Adrenal gland (tissue), 12 donors: ENCODE results near the gene ITPK1. TPM values are rescaled to one million over a fixed set of nuclear protein-coding genes. Genes with fewer than 3 reads are reported as not detected.
A peak's percentile ranks its signal among the peaks of the same experiment; 100 is the strongest.

Source experiments
- DNase-seq, 7 donors: peaks; one replicate each; pipeline ENCODE4 v3.0.0-alpha.2; 2019 to 2020
- H3K27ac ChIP-seq, 5 donors: fragments of 200-600 bp; sonication (generic) in 4 of 5; 1 replicate in 3 of 5; 2 replicates in 2 of 5; pipeline versions ENCODE4 v1.5.1 to v1.8.0; 2016 to 2020; ENCODE audit warnings: mild to moderate bottlenecking in 1 of 5
- H3K27me3 ChIP-seq: fragments of 200-600 bp; 2 replicates; pipeline ENCODE4 v1.8.0; 2021
- H3K36me3 ChIP-seq, 2 donors: fragments of 200-600 bp; replicated peaks in 1 of 2; 1 replicate in 1 of 2; 2 replicates in 1 of 2; pipeline versions ENCODE4 v1.5.1 to v1.8.0; 2018 to 2022
- H3K4me1 ChIP-seq, 2 donors: fragments of 200-600 bp; replicated peaks in 1 of 2; 1 replicate in 1 of 2; 2 replicates in 1 of 2; pipeline versions ENCODE4 v1.5.1 to v1.8.0; 2018 to 2021
- H3K4me3 ChIP-seq, 4 donors: fragments of 200-600 bp; sonication (generic) in 3 of 4; one replicate each; pipeline ENCODE4 v1.5.1; 2016 to 2018
- H3K9me3 ChIP-seq, 3 donors: fragments of 200-600 bp; sonication (generic) in 1 of 3; replicated peaks in 1 of 3; 1 replicate in 2 of 3; 2 replicates in 1 of 3; pipeline versions ENCODE4 v1.5.1 to v1.8.0; 2016 to 2021
- POLR2A ChIP-seq, 2 donors: fragments of 450-650 bp; IDR thresholded peaks; one replicate each; pipeline ENCODE4 v1.6.1; 2017; ENCODE audit warnings: antibody characterized with exemption in 2 of 2, mild to moderate bottlenecking in 2 of 2, moderate library complexity in 1 of 2
- WGBS, 4 donors: extraction: QIAGEN DNeasy Blood & Tissue Kit in 2 of 4; methylation state at CpG; one replicate each; pipeline versions ENCODE4 v1.1.5 to v1.1.7; 2013 to 2017; 5-methylcytosine and 5-hydroxymethylcytosine counted together
- intact Hi-C, 2 donors: fragments of 100-400 bp; cut with DNase I; formaldehyde crosslinking; loops; one replicate each; pipeline versions ENCODE4 v1.14.1 to v1.15.0; 2022 to 2023
- polyA plus RNA-seq, 3 donors: library from polyadenylated mRNA; stranded (reverse); fragments of 200-250 nt in 2 of 3; fragments of 350-450 nt in 1 of 3; fragmentation: Illumina TruSeq in 1 of 3; extraction: RNeasy Lipid Tissue Mini Kit (QIAGEN cat#74804) in 1 of 3; gene quantifications; one replicate each; pipeline ENCODE4 v1.2.3, GENCODE V29; 2013 to 2014
- total RNA-seq, 9 donors: library from RNA; depleted of rRNA in 4 of 9; stranded (reverse); fragments of >200 nt in 4 of 9; fragments of 120-200 nt in 1 of 9; fragmentation: NEBNext Ultra II Directional in 1 of 9; extraction: Animal tissue kit (Norgen Biotek cat#: 25700) in 1 of 9; gene quantifications; one replicate each; pipeline versions ENCODE4 v1.1.0 to v1.2.4, GENCODE V29; 2013 to 2023
- TF ChIP-seq, protein P1 (sequence below), 6 experiments: fragments of 450-650 bp in 4 of 6; fragments of 200-600 bp in 2 of 6; sonication (generic) in 1 of 6; IDR thresholded peaks; 1 replicate in 5 of 6; 2 replicates in 1 of 6; pipeline versions ENCODE4 v1.5.1 to v1.8.0; 2016 to 2021; ENCODE audit warnings: antibody characterized with exemption in 6 of 6, mild to moderate bottlenecking in 2 of 6, moderate library complexity in 1 of 6
- donor health status: healthy with polysubstance abuse.
- donor health status: Bipolar disorder and iron deficiency.
- donor health status: DM: yes; HTN: yes; CAD: no.
- donor health status: DM: no; HTN: no; CAD: no.
- donor health status: DM: no; HTN: no; CAD: no.
- donor health status: DM: yes; HTN: yes; CAD: no.

ITPK1 gene
- total and polyA plus RNA-seq, 12 donors = 28.1 to 182 (median 49.2) TPM

DNA sequence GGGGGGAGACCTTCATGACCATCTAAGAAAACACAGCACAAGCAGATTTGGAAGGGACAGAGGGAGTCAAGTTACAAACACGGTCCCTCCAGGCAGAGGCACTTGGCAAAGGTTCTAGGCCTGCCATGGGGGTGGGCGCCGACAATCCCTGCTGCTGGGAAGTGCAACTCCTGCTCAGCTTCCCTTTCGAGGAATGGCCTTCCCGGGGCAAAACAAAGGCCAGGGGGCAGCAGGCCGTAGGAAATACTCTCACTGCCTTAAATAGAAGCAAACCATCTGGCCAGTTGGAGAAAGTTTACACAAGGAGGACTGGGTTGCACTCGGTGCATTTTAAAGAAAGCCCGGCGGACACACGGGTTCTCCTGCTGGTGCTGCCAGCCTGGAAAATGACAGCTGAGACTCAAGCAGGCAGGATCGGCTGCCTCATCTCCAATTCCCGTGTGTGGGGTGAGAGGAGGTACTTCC lies 65.8 kb downstream of the ITPK1 start:
- no peaks in the 10 kb centered on the region for H3K36me3 ChIP-seq
- no peak overlapping the region for H3K4me3 ChIP-seq
- H3K9me3 ChIP-seq = no peaks in the 10 kb centered on the region
- H3K4me1 ChIP-seq = peaks cover 0 to 22% of the 10 kb centered on the region in 2 donors
- H3K27me3 ChIP-seq = no peaks in the 10 kb centered on the region
- TF ChIP-seq, protein P1, sequence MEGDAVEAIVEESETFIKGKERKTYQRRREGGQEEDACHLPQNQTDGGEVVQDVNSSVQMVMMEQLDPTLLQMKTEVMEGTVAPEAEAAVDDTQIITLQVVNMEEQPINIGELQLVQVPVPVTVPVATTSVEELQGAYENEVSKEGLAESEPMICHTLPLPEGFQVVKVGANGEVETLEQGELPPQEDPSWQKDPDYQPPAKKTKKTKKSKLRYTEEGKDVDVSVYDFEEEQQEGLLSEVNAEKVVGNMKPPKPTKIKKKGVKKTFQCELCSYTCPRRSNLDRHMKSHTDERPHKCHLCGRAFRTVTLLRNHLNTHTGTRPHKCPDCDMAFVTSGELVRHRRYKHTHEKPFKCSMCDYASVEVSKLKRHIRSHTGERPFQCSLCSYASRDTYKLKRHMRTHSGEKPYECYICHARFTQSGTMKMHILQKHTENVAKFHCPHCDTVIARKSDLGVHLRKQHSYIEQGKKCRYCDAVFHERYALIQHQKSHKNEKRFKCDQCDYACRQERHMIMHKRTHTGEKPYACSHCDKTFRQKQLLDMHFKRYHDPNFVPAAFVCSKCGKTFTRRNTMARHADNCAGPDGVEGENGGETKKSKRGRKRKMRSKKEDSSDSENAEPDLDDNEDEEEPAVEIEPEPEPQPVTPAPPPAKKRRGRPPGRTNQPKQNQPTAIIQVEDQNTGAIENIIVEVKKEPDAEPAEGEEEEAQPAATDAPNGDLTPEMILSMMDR (IDR thresholded peaks at IDR 0.05) = no peak
- TF ChIP-seq POLR2A (IDR thresholded peaks at IDR 0.05) = no peak
- WGBS, 4 donors = 55 to 73% (median 60%) methylated on average over 2 to 12 of the region's 12 CpGs
- DNase-seq = no peak
- intact Hi-C loops = no loop called here
- H3K27ac ChIP-seq = peak overlapping the region in 1 of 5 donors; percentile 51

DNA sequence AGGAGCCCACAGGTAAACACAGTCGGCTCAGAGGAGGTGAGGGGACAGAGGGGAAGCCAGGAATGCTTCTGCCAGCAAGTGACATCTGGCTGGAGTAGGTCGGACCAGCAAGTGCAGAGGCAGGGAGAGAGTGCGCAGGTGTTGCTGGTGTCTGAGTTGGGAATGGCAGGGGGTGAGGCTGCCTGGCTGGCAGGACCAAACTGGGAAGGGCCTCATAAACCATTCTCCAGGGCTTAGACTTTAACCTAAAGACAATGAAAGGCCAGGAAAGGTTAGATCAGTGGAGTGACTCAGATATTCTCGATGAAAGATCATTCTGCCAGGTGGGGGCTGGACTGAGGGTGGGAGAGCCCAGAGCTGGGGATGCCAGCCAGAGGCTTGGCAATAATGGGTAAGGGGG lies 66.4 kb downstream of the ITPK1 start:
- H3K4me1 ChIP-seq = peaks cover 0 to 28% of the 10 kb centered on the region in 2 donors
- H3K36me3 ChIP-seq = no peaks in the 10 kb centered on the region
- H3K4me3 ChIP-seq = no peak overlapping the region
- TF ChIP-seq, protein P1 (IDR thresholded peaks at IDR 0.05) = no peak
- no peak for TF ChIP-seq POLR2A (IDR thresholded peaks at IDR 0.05)
- H3K27ac ChIP-seq = peak overlapping the region in 1 of 5 donors; percentile 51
- H3K27me3 ChIP-seq = no peaks in the 10 kb centered on the region
- intact Hi-C loops = no loop called here
- H3K9me3 ChIP-seq = no peaks in the 10 kb centered on the region
- WGBS, 4 donors = 74 to 91% (median 84%) methylated on average over 4 of the region's 4 CpGs
- DNase-seq = no peak

DNA sequence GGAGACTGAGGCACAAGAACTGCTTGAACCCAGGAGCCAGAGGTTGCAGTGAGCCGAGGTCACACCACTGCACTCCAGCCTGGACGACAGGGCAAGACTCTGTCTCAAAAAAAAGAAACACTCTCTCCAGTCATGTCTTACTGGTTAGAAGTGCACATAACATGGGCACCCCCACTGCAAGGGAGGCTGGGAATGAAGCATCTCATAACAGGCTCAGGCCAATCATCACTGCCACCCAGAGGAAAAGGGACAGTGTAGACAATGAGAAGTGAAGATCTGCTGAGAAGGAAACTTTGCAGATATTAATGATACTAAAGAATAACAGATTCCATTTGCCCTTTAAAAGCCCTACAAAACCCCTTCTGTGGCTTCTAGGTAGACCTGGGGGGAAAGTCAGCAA lies 66.9 kb downstream of the ITPK1 start:
- H3K4me3 ChIP-seq = no peak overlapping the region
- TF ChIP-seq, protein P1 (IDR thresholded peaks at IDR 0.05) = no peak
- TF ChIP-seq POLR2A (IDR thresholded peaks at IDR 0.05) = no peak

DNA sequence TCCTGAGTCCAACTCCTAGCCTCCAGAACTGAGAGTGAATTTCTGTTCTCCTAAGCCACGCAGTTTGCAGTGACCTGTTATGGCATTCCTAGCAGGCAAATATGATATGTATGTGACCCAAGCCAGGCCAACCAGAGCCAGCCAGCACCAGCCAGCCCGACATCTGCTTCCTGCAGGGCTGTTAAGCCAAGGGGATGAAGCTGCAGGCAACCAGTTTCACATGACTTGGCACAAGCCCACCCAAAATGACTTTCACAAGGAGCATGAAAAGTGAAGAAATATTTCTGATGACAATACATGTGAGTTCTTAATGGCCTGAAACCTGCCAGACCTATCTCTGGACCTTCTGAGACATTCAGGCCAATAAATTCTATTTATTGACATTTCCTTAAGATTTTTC lies 68.1 kb downstream of the ITPK1 start:
- Histone ChIP-seq H3K9me3 (no peaks in the 10 kb centered on the region), H3K36me3 (no peaks in the 10 kb centered on the region), H3K4me1 (peaks cover 12 to 42% of the 10 kb centered on the region in 2 donors), H3K27me3 (no peaks in the 10 kb centered on the region), H3K4me3 (no peak overlapping the region), H3K27ac (no peak overlapping the region)
- intact Hi-C loops = no loop called here
- WGBS, 4 donors = 64 to 89% (median 75%) methylated on average over 1 to 2 of the region's 2 CpGs
- DNase-seq = peak in 1 of 7 donors; percentile 24
- TF ChIP-seq, protein P1 (IDR thresholded peaks at IDR 0.05) = no peak
- TF ChIP-seq POLR2A (IDR thresholded peaks at IDR 0.05) = no peak

More for the DNA sequence above, 66.9 kb downstream of the ITPK1 start:
- no peak for DNase-seq
- H3K4me1 ChIP-seq = peaks cover 2 to 31% of the 10 kb centered on the region in 2 donors
- intact Hi-C loops = no loop called here
- WGBS, 4 donors = 83 to 98% (median 95%) methylated on average over 2 of the region's 2 CpGs
- H3K27ac ChIP-seq = no peak overlapping the region
- H3K36me3 ChIP-seq = no peaks in the 10 kb centered on the region
- H3K9me3 ChIP-seq = no peaks in the 10 kb centered on the region
- H3K27me3 ChIP-seq = no peaks in the 10 kb centered on the region
